Large intestine (tissue), 3 donors: ENCODE data around the gene DDIT3. TPM values are rescaled to one million over a fixed set of nuclear protein-coding genes. Genes with fewer than 3 reads are reported as not detected.
A peak's percentile ranks its signal among the peaks of the same experiment; 100 is the strongest.
"Not testable (repeated sequence)": the region's sequence is repeated elsewhere in the genome, so short reads cannot be mapped to it uniquely, and the experiment has no call there.

Source experiments
- DNase-seq, 2 donors: peaks; one replicate each; pipeline versions ENCODE4 v3.0.0 to v3.0.0-alpha.2; 2013
- H3K27ac ChIP-seq: one replicate; pipeline ENCODE4 v1.5.1; 2013; ENCODE audit warnings: low read length
- H3K27me3 ChIP-seq: 2 replicates; pipeline ENCODE4 v1.6.1; 2013; ENCODE audit warnings: low read length; ENCODE audit not compliant: control insufficient read depth, insufficient read depth
- H3K36me3 ChIP-seq: 2 replicates; pipeline ENCODE4 v1.6.1; 2013; ENCODE audit warnings: low read length; ENCODE audit not compliant: control insufficient read depth, insufficient read depth
- H3K4me1 ChIP-seq: one replicate; pipeline ENCODE4 v1.6.1; 2013; ENCODE audit warnings: low read length; ENCODE audit not compliant: control insufficient read depth, insufficient read depth
- H3K4me3 ChIP-seq: one replicate; pipeline ENCODE4 v1.5.1; 2013; ENCODE audit warnings: low read length
- H3K9me3 ChIP-seq: one replicate; pipeline ENCODE4 v1.6.1; 2013; ENCODE audit warnings: mild to moderate bottlenecking, low read depth, low read length, moderate library complexity; ENCODE audit not compliant: control insufficient read depth
- WGBS: methylation state at CpG from one replicate; pipeline ENCODE4 v1.1.5; 2013; ENCODE audit warnings: low lambda C conversion rate; ENCODE audit not compliant: insufficient coverage; 5-methylcytosine and 5-hydroxymethylcytosine counted together
- polyA plus RNA-seq: library from polyadenylated mRNA; unstranded; fragments of 120-200 nt; gene quantifications from one replicate; pipeline ENCODE4 v1.2.1, GENCODE V29; 2013

The DDIT3 gene
- polyA plus RNA-seq, 1 donor = 39.9 TPM

GRCh38 chr12:57518920-57519795 lies 1.2 kb downstream of the DDIT3 start:
- peak overlapping the region; percentile 95 for H3K27ac ChIP-seq
- no peaks in the 10 kb centered on the region for H3K27me3 ChIP-seq
- H3K4me1 ChIP-seq = peaks cover 32% of the 10 kb centered on the region
- H3K4me3 ChIP-seq = peak overlapping the region; percentile 85
- peak; percentile 15 to 23 for DNase-seq
- H3K36me3 ChIP-seq = peaks cover 37% of the 10 kb centered on the region
- H3K9me3 ChIP-seq = no peaks in the 10 kb centered on the region
- no CpG with 5 or more reads among the region's 7 CpGs for WGBS

- Histone ChIP-seq H3K27ac (no peak overlapping the region), H3K4me3 (peak overlapping the region; percentile 85), H3K27me3 (no peaks in the 10 kb centered on the region), H3K4me1 (peaks cover 26% of the 10 kb centered on the region), H3K9me3 (no peaks in the 10 kb centered on the region), H3K36me3 (peaks cover 40% of the 10 kb centered on the region)
- 100% methylated on average over 1 of the region's 8 CpGs for WGBS
- no peak for DNase-seq
Observed at GRCh38 chr12:57518176-57518919, 2.0 kb downstream of the DDIT3 start.

DNA sequence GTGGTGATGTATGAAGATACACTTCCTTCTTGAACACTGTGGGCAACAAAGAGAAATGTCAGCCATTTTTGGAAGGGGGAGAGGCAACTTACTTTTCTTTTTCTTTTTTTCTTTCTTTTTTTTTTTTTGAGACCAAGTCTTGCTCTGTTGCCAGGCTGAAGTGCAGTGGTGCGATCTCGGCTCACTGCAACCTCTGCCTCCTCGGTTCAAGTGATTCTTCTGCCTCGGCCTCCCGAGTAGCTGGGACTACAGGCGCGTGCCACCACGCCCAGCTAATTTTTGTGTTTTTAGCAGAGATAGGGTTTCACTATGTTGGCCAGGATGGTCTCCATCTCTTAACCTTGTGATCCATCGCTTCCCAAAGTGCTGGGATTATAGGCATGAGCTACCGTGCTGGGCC lies 2.6 kb downstream of the DDIT3 start:
- H3K27me3 ChIP-seq, DNase-seq, H3K27ac ChIP-seq, H3K9me3 ChIP-seq, H3K4me3 ChIP-seq: not testable (repeated sequence)
- peaks cover 46% of the 10 kb centered on the region for H3K36me3 ChIP-seq
- H3K4me1 ChIP-seq = peaks cover 26% of the 10 kb centered on the region
- 67% methylated on average over 1 of the region's 10 CpGs for WGBS

GRCh38 chr12:57517187-57517586 lies 3.1 kb downstream of the DDIT3 start:
- Histone ChIP-seq H3K27me3 (no peaks in the 10 kb centered on the region), H3K36me3 (peaks cover 51% of the 10 kb centered on the region), H3K4me1 (peaks cover 24% of the 10 kb centered on the region), H3K9me3 (no peaks in the 10 kb centered on the region), H3K27ac (no peak overlapping the region), H3K4me3 (no peak overlapping the region)
- DNase-seq = no peak
- WGBS = no CpG with 5 or more reads among the region's 1 CpG

DNA sequence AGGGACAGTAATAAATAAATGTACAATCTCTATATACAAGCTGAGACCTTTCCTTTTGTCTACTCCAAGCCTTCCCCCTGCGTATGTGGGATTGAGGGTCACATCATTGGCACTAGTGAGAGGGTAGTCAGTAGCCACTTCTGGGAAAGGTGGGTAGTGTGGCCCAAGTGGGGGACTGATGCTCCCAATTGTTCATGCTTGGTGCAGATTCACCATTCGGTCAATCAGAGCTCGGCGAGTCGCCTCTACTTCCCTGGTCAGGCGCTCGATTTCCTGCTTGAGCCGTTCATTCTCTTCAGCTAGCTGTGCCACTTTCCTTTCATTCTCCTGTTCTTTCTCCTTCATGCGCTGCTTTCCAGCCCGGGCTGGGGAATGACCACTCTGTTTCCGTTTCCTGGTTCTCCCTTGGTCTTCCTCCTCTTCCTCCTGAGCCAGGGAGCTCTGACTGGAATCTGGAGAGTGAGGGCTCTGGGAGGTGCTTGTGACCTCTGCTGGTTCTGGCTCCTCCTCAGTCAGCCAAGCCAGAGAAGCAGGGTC lies 3.6 kb downstream of the DDIT3 start:
- H3K27me3 ChIP-seq = no peaks in the 10 kb centered on the region
- peaks cover 19% of the 10 kb centered on the region for H3K4me1 ChIP-seq
- peaks cover 56% of the 10 kb centered on the region for H3K36me3 ChIP-seq
- no peak for DNase-seq
- no peak overlapping the region for H3K27ac ChIP-seq
- H3K9me3 ChIP-seq = no peaks in the 10 kb centered on the region
- no CpG with 5 or more reads among the region's 11 CpGs for WGBS
- H3K4me3 ChIP-seq = no peak overlapping the region

- WGBS = 89% methylated on average over 3 of the region's 11 CpGs
- H3K9me3 ChIP-seq = no peaks in the 10 kb centered on the region
- no peak overlapping the region for H3K4me3 ChIP-seq
- peaks cover 13% of the 10 kb centered on the region for H3K4me1 ChIP-seq
- DNase-seq = no peak
- H3K27ac ChIP-seq = no peak overlapping the region
- peaks cover 63% of the 10 kb centered on the region for H3K36me3 ChIP-seq
- no peaks in the 10 kb centered on the region for H3K27me3 ChIP-seq
Observed at GRCh38 chr12:57515934-57516541, 4.3 kb downstream of the DDIT3 start.

DNA sequence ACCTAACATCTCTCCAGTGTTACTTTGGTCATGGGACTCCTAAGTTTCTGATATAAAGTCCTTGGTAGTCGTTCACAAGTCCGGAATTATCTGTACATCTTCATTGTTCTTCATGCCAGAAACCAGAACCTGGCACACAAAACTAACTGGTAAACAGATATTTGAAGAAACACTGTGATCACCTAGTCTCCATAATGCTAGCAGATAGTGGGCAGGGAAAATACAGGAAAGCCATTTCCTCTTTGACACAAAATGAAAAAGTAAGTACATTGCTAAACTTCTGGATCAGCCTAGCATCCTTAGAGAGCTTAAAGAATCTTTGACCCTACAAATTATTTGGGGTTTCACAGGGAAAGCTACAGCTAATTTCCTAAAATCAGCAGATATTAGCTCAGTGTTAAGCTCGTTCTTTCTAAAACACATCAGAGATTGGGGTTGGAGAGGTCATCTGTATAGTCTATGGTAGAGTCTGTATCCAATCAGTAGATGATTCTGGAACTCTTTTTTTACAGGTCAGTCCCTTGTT lies 4.8 kb downstream of the DDIT3 start:
- Histone ChIP-seq H3K4me3 (no peak overlapping the region), H3K27ac (no peak overlapping the region), H3K9me3 (no peaks in the 10 kb centered on the region), H3K27me3 (no peaks in the 10 kb centered on the region), H3K4me1 (peaks cover 11% of the 10 kb centered on the region), H3K36me3 (peaks cover 68% of the 10 kb centered on the region)
- no CpG with 5 or more reads among the region's 3 CpGs for WGBS
- DNase-seq = no peak

- DNase-seq = no peak
- H3K36me3 ChIP-seq = peaks cover 73% of the 10 kb centered on the region
- no peaks in the 10 kb centered on the region for H3K27me3 ChIP-seq
- no peak overlapping the region for H3K4me3 ChIP-seq
- H3K9me3 ChIP-seq = no peaks in the 10 kb centered on the region
- peaks cover 11% of the 10 kb centered on the region for H3K4me1 ChIP-seq
- H3K27ac ChIP-seq = no peak overlapping the region
- WGBS = no CpG with 5 or more reads among the region's 9 CpGs
Observed at GRCh38 chr12:57514720-57515407, 5.5 kb downstream of the DDIT3 start.

GRCh38 chr12:57514246-57514645 lies 6.1 kb downstream of the DDIT3 start:
- no CpG with 5 or more reads among the region's 9 CpGs for WGBS
- Histone ChIP-seq H3K36me3 (peaks cover 76% of the 10 kb centered on the region), H3K4me1 (peaks cover 11% of the 10 kb centered on the region)
- not testable (repeated sequence) for H3K27ac ChIP-seq, H3K4me3 ChIP-seq, DNase-seq, H3K27me3 ChIP-seq, H3K9me3 ChIP-seq
